H1 (cell line): ENCODE data around the gene MROH2A. TPM values are rescaled to one million over a fixed set of nuclear protein-coding genes. Genes with fewer than 3 reads are reported as not detected.

Experiments used
- CTCF ChIA-PET: fragments of 300-600 bp; sonication (Branson Sonifier 250); formaldehyde crosslinking; loops from one replicate; lab custom pipeline; 2021; ENCODE audit not compliant: partially characterized antibody; lab: Charles Lee
- POLR2A ChIA-PET: fragments of 300-600 bp; sonication (Branson Sonifier 250); formaldehyde crosslinking; loops from one replicate; lab custom pipeline; 2021; ENCODE audit warnings: inconsistent platforms; ENCODE audit not compliant: partially characterized antibody; lab: Charles Lee
- DNase-seq, 2 experiments: peaks; one replicate each; pipeline versions ENCODE4 v3.0.0 to v3.0.0-alpha.2; 2010 to 2022; ENCODE audit warnings: low spot score in 2 of 2, low read depth in 1 of 2, mixed read lengths in 1 of 2
- FAIRE-seq: peaks from 2 replicates; lab custom pipeline; 2011; peaks lifted over from hg19 to GRCh38; lab: Jason Lieb, UNC
- H2AFZ ChIP-seq: 2 replicates; pipeline ENCODE4 v1.8.1; 2012; ENCODE audit warnings: low read length, inconsistent platforms
- H2AK5ac ChIP-seq: 2 replicates; pipeline ENCODE4 v1.6.1; 2013; ENCODE audit warnings: low read depth, low read length
- H2BK120ac ChIP-seq: replicated peaks from 2 replicates; pipeline ENCODE3; 2013; ENCODE audit warnings: low read depth, low read length, inconsistent platforms
- H2BK12ac ChIP-seq: 2 replicates; pipeline ENCODE4 v1.6.1; 2013; ENCODE audit warnings: low read depth, low read length
- H2BK15ac ChIP-seq: 2 replicates; pipeline ENCODE4 v1.6.1; 2013; ENCODE audit warnings: low read length
- H2BK20ac ChIP-seq: 2 replicates; pipeline ENCODE4 v1.6.1; 2013; ENCODE audit warnings: low read length
- H2BK5ac ChIP-seq: 2 replicates; pipeline ENCODE4 v1.6.1; 2013; ENCODE audit warnings: low read depth, low read length
- H3K14ac ChIP-seq: 2 replicates; pipeline ENCODE4 v1.6.1; 2013; ENCODE audit warnings: inconsistent platforms; ENCODE audit not compliant: insufficient read length
- H3K18ac ChIP-seq: 2 replicates; pipeline ENCODE4 v1.6.1; 2013; ENCODE audit warnings: low read length; ENCODE audit errors: extremely low read depth
- H3K23ac ChIP-seq: 2 replicates; pipeline ENCODE4 v1.6.1; 2013; ENCODE audit warnings: inconsistent platforms; ENCODE audit not compliant: insufficient read length
- H3K23me2 ChIP-seq: 2 replicates; pipeline ENCODE4 v1.6.1; 2013; ENCODE audit warnings: low read depth, low read length
- H3K27ac ChIP-seq: 2 replicates; pipeline ENCODE4 v1.6.1; 2011; ENCODE audit warnings: low read depth, low read length, inconsistent platforms
- H3K27me3 ChIP-seq, 4 experiments: replicated peaks in 1 of 4; 1 replicate in 1 of 4; 2 replicates in 3 of 4; pipeline versions ENCODE4 v1.6.1 to v1.8.1; 2011 to 2013; ENCODE audit warnings: low read length in 3 of 4, mild to moderate bottlenecking in 3 of 4, inconsistent platforms in 2 of 4, mixed read lengths in 2 of 4, moderate library complexity in 1 of 4; ENCODE audit not compliant: control insufficient read depth in 3 of 4, insufficient read depth in 3 of 4; ENCODE audit errors: extremely low read depth in 1 of 4
- H3K36me3 ChIP-seq, 4 experiments: 2 replicates each; pipeline versions ENCODE4 v1.6.1 to v1.8.1; 2011 to 2013; ENCODE audit warnings: mild to moderate bottlenecking in 4 of 4, low read length in 3 of 4, moderate library complexity in 2 of 4, control low read depth in 1 of 4, inconsistent platforms in 1 of 4; ENCODE audit not compliant: insufficient read depth in 4 of 4, control insufficient read depth in 2 of 4
- H3K4ac ChIP-seq: replicated peaks from 2 replicates; pipeline ENCODE3; 2013; ENCODE audit warnings: low read length, low read depth, mixed read lengths, inconsistent platforms; ENCODE audit not compliant: insufficient read length
- H3K4me1 ChIP-seq, 4 experiments: replicated peaks in 1 of 4; 1 replicate in 1 of 4; 2 replicates in 3 of 4; pipeline versions ENCODE4 v1.6.1 to v1.8.1; 2011 to 2013; ENCODE audit warnings: low read length in 3 of 4, inconsistent platforms in 2 of 4, mixed read lengths in 1 of 4; ENCODE audit not compliant: insufficient read depth in 4 of 4, control insufficient read depth in 3 of 4
- H3K4me2 ChIP-seq, 2 experiments: 2 replicates each; pipeline versions ENCODE4 v1.6.1 to v1.8.1; 2011 to 2013; ENCODE audit warnings: low read depth in 2 of 2, low read length in 2 of 2, control low read depth in 1 of 2, inconsistent platforms in 1 of 2, mild to moderate bottlenecking in 1 of 2; ENCODE audit not compliant: insufficient read depth in 1 of 2
- H3K4me3 ChIP-seq, 4 experiments: fragments of 200-600, 300-600 bp in 1 of 4; sonication (generic), shearing (Covaris generic), sonication (Bioruptor Twin) in 1 of 4; 2 replicates each; pipeline versions ENCODE4 v1.5.1 to v1.8.1; 2011 to 2016; ENCODE audit warnings: low read length in 4 of 4, low read depth in 3 of 4, control low read depth in 2 of 4, inconsistent platforms in 2 of 4, mild to moderate bottlenecking in 2 of 4, mixed read lengths in 1 of 4, moderate library complexity in 1 of 4; ENCODE audit not compliant: insufficient read depth in 2 of 4; ENCODE audit errors: extremely low read depth in 1 of 4
- H3K56ac ChIP-seq: replicated peaks from 2 replicates; pipeline ENCODE3; 2013; ENCODE audit warnings: low read depth, mild to moderate bottlenecking, mixed read lengths, low read length, inconsistent platforms; ENCODE audit not compliant: insufficient read length
- H3K79me1 ChIP-seq: 2 replicates; pipeline ENCODE4 v1.6.1; 2013; ENCODE audit warnings: low read depth, low read length, control low read depth
- H3K79me2 ChIP-seq, 2 experiments: 2 replicates each; pipeline versions ENCODE4 v1.6.1 to v1.8.1; 2012 to 2013; ENCODE audit warnings: low read length in 2 of 2, mild to moderate bottlenecking in 2 of 2, inconsistent platforms in 1 of 2; ENCODE audit not compliant: insufficient read depth in 2 of 2, control insufficient read depth in 1 of 2
- H3K9ac ChIP-seq, 4 experiments: replicated peaks in 1 of 4; 1 replicate in 1 of 4; 2 replicates in 3 of 4; pipeline versions ENCODE4 v1.6.1 to v1.8.1; 2011 to 2013; ENCODE audit warnings: low read depth in 3 of 4, low read length in 3 of 4, control low read depth in 2 of 4, mild to moderate bottlenecking in 2 of 4, moderate library complexity in 2 of 4, inconsistent platforms in 1 of 4; ENCODE audit errors: extremely low read depth in 1 of 4
- H3K9me3 ChIP-seq, 2 experiments: 2 replicates each; pipeline versions ENCODE4 v1.6.1 to v1.8.1; 2012 to 2013; ENCODE audit warnings: mild to moderate bottlenecking in 2 of 2, moderate library complexity in 2 of 2, control low read depth in 1 of 2, inconsistent platforms in 1 of 2, low read depth in 1 of 2, low read length in 1 of 2, mixed read lengths in 1 of 2; ENCODE audit not compliant: insufficient read depth in 2 of 2
- H4K20me1 ChIP-seq, 2 experiments: replicated peaks in 1 of 2; 2 replicates each; pipeline versions ENCODE3 to v1.8.1; 2011 to 2013; ENCODE audit warnings: inconsistent platforms in 2 of 2, low read length in 2 of 2, mild to moderate bottlenecking in 1 of 2; ENCODE audit not compliant: insufficient read depth in 2 of 2, control insufficient read depth in 1 of 2
- H4K5ac ChIP-seq: 2 replicates; pipeline ENCODE4 v1.6.1; 2013; ENCODE audit warnings: low read length, low read depth, mixed read lengths, inconsistent platforms; ENCODE audit not compliant: insufficient read length
- H4K8ac ChIP-seq: 2 replicates; pipeline ENCODE4 v1.8.0; 2013; ENCODE audit warnings: mild to moderate bottlenecking, moderate library complexity, low read length, inconsistent platforms; ENCODE audit not compliant: insufficient read depth; ENCODE audit errors: extremely low read depth
- H4K91ac ChIP-seq: replicated peaks from 2 replicates; pipeline ENCODE3; 2013; ENCODE audit warnings: low read length, mixed read lengths, inconsistent platforms; ENCODE audit not compliant: insufficient read length
- CHD1 ChIP-seq: IDR thresholded peaks from 2 replicates; pipeline ENCODE4 v1.6.1; 2012; ENCODE audit warnings: low read depth, low read length, improper control_type of control experiment
- CTBP2 ChIP-seq: IDR thresholded peaks from 2 replicates; pipeline ENCODE4 v1.7.0; 2011; ENCODE audit warnings: borderline replicate concordance, mild to moderate bottlenecking, moderate library complexity, mixed read lengths, low read length; ENCODE audit not compliant: insufficient read depth, insufficient read length
- JUND ChIP-seq: IDR thresholded peaks from 2 replicates; pipeline ENCODE4 v1.6.1; 2011; ENCODE audit warnings: mild to moderate bottlenecking, improper control_type of control experiment, low read length
- NANOG ChIP-seq: IDR thresholded peaks from 2 replicates; pipeline ENCODE4 v1.6.1; 2011; ENCODE audit warnings: low read length, low read depth, mild to moderate bottlenecking, inconsistent platforms; ENCODE audit not compliant: insufficient read depth, poor library complexity, severe bottlenecking
- POLR2A ChIP-seq, 2 experiments: IDR thresholded peaks; 1 replicate in 1 of 2; 2 replicates in 1 of 2; pipeline ENCODE4 v1.6.1; 2011; ENCODE audit warnings: low read depth in 2 of 2, low read length in 2 of 2, mild to moderate bottlenecking in 2 of 2; ENCODE audit errors: control extremely low read depth in 1 of 2
- RAD21 ChIP-seq, 2 experiments: IDR thresholded peaks in 1 of 2; conservative IDR thresholded peaks in 1 of 2; 2 replicates each; pipeline ENCODE4 v1.6.1; 2011; ENCODE audit warnings: low read depth in 2 of 2, low read length in 2 of 2, improper control_type of control experiment in 1 of 2, inconsistent platforms in 1 of 2, mild to moderate bottlenecking in 1 of 2, moderate library complexity in 1 of 2
- RFX5 ChIP-seq: IDR thresholded peaks from 2 replicates; pipeline ENCODE4 v1.6.1; 2011; ENCODE audit warnings: low read depth, low read length, improper control_type of control experiment, borderline replicate concordance
- SIRT6 ChIP-seq: IDR thresholded peaks from one replicate; pipeline ENCODE4 v1.7.1; 2012; ENCODE audit warnings: low read length, inconsistent platforms
- SIX5 ChIP-seq: IDR thresholded peaks from 2 replicates; pipeline ENCODE4 v1.6.1; 2011; ENCODE audit warnings: mild to moderate bottlenecking, low read depth, low read length
- SP2 ChIP-seq: IDR thresholded peaks from 2 replicates; pipeline ENCODE4 v1.6.1; 2012; ENCODE audit warnings: mild to moderate bottlenecking, low read length, inconsistent platforms
- TBP ChIP-seq: IDR thresholded peaks from 2 replicates; pipeline ENCODE4 v1.6.1; 2011; ENCODE audit warnings: low read depth, low read length, improper control_type of control experiment
- WGBS, 2 experiments: shearing (Covaris generic) in 1 of 2; methylation state at CpG; one replicate each; pipeline versions ENCODE4 v1.1.6 to v1.1.7; 2013 to 2015; ENCODE audit warnings: low lambda C conversion rate in 2 of 2, mixed read lengths in 2 of 2, inconsistent platforms in 1 of 2, low coverage in 1 of 2, missing lambda C conversion rate in 1 of 2; ENCODE audit not compliant: insufficient replicate concordance in 2 of 2, insufficient coverage in 1 of 2, insufficient read length in 1 of 2; ENCODE audit errors: extremely low coverage in 1 of 2, missing lambda C conversion rate in 1 of 2; 5-methylcytosine and 5-hydroxymethylcytosine counted together
- polyA plus RNA-seq, 7 experiments: library from polyadenylated mRNA; depleted of rRNA in 3 of 7; stranded (reverse) in 5 of 7; unstranded in 2 of 7; fragments of >200 nt in 5 of 7; fragments of 200-250 nt in 2 of 7; gene quantifications; 1 replicate in 5 of 7; 2 replicates in 1 of 7; 4 replicates in 1 of 7; pipeline versions ENCODE4 v1.2.1 to v1.2.3, GENCODE V29; 2011 to 2013; ENCODE audit warnings: missing spikeins in 2 of 7, mixed read lengths in 2 of 7
- total RNA-seq: library from RNA; stranded (reverse); fragmentation: NEBNext Ultra II Directional; extraction: Animal tissue kit (Norgen Biotek cat#: 25700); gene quantifications from 2 replicates; pipeline ENCODE4 v1.2.1, GENCODE V29; 2021

The MROH2A gene
- total and polyA plus RNA-seq, 2 of the 8 experiments (the other 6 are each of a cell fraction or from before 2014, with no cell fraction given): not detected

GRCh38 chr2:233800208-233800607 is 22.1 kb downstream of the MROH2A start:
- Histone ChIP-seq H2AFZ (no peak overlapping the region), H3K4me2 (no peak overlapping the region), H4K5ac (no peak overlapping the region), H3K79me1 (no peaks in the 10 kb centered on the region), H3K4ac (no peak overlapping the region), H3K4me3 (no peak overlapping the region), H3K23ac (no peak overlapping the region), H3K36me3 (no peaks in the 10 kb centered on the region), H3K9me3 (peaks cover 0 to 4% of the 10 kb centered on the region in 2 experiments; a peak in 3 of 4 replicates), H3K79me2 (no peaks in the 10 kb centered on the region), H3K18ac (no peak overlapping the region), H3K14ac (no peak overlapping the region), H2BK120ac (no peak overlapping the region), H2BK15ac (no peak overlapping the region), H3K9ac (no peak overlapping the region), H3K4me1 (no peaks in the 10 kb centered on the region), H3K27me3 (no peaks in the 10 kb centered on the region), H4K20me1 (no peaks in the 10 kb centered on the region), H4K8ac (no peak overlapping the region), H3K56ac (no peak overlapping the region), H3K23me2 (no peaks in the 10 kb centered on the region), H2BK12ac (no peak overlapping the region), H2AK5ac (no peak overlapping the region), H3K27ac (no peak overlapping the region), H2BK20ac (no peak overlapping the region), H2BK5ac (no peak overlapping the region), H4K91ac (no peak overlapping the region)
- FAIRE-seq (no peak), DNase-seq (no peak)
- 93% methylated on average over 7 of the region's 7 CpGs; no CpG with 5 or more reads in 1 of the 2 experiments for WGBS, 2 experiments
- TF ChIP-seq SIX5 (no peak), POLR2A (IDR thresholded peaks at IDR 0.05; ENCODE audit: control extremely low read depth in 1 of 2, low read depth in 2 of 2, low read length in 2 of 2) (no peak), RFX5 (no peak), RAD21 (IDR thresholded peaks at IDR 0.05 in 1 of 2, conservative IDR thresholded peaks at IDR 0.05 in 1 of 2; ENCODE audit: low read depth in 2 of 2, low read length in 2 of 2) (no peak), JUND (no peak), CTBP2 (no peak), SP2 (no peak), CHD1 (no peak), NANOG (no peak), TBP (no peak), SIRT6 (no peak)
- POLR2A ChIA-PET: no interaction called here
- CTCF ChIA-PET: no interaction called here
